ENCODE results near the gene NTMT1. TPM values are rescaled to one million over a fixed set of nuclear protein-coding genes. Genes with fewer than 3 reads are reported as not detected.

NTMT1 gene
- total RNA-seq, 1 donor from 2014 or later: 62.6 TPM

GRCh38 chr9:129671065-129671464 lies 45.1 kb downstream of the NTMT1 start:
- H3K4me3 Mint-ChIP-seq (ENCODE audit: unreplicated experiment): no peak overlapping the region
- DNase-seq: no peak
- peaks cover 11% of the 10 kb centered on the region for H3K9me3 Mint-ChIP-seq (ENCODE audit: unreplicated experiment)
- peaks cover 16% of the 10 kb centered on the region for H3K4me1 Mint-ChIP-seq (ENCODE audit: low read depth, unreplicated experiment)
- no peaks in the 10 kb centered on the region for H3K36me3 Mint-ChIP-seq (ENCODE audit: unreplicated experiment)
- H3K27ac Mint-ChIP-seq (ENCODE audit: unreplicated experiment): no peak overlapping the region
- H3K27me3 Mint-ChIP-seq (ENCODE audit: unreplicated experiment): peaks cover 5% of the 10 kb centered on the region
- TF ChIP-seq CTCF (IDR thresholded peaks at IDR 0.05; ENCODE audit: partially characterized antibody, unreplicated experiment): no peak

- Mint-ChIP-seq H3K27ac (ENCODE audit: unreplicated experiment) (no peak overlapping the region), H3K4me3 (ENCODE audit: unreplicated experiment) (no peak overlapping the region), H3K9me3 (ENCODE audit: unreplicated experiment) (peaks cover 14% of the 10 kb centered on the region), H3K4me1 (ENCODE audit: low read depth, unreplicated experiment) (peaks cover 20% of the 10 kb centered on the region), H3K27me3 (ENCODE audit: unreplicated experiment) (peaks cover 7% of the 10 kb centered on the region), H3K36me3 (ENCODE audit: unreplicated experiment) (no peaks in the 10 kb centered on the region)
- no peak for TF ChIP-seq CTCF (IDR thresholded peaks at IDR 0.05; ENCODE audit: partially characterized antibody, unreplicated experiment)
- DNase-seq: no peak
These were observed 45.6 kb downstream of the NTMT1 start for GRCh38 chr9:129671519-129671918.

- H3K9me3 Mint-ChIP-seq (ENCODE audit: unreplicated experiment): peaks cover 14% of the 10 kb centered on the region
- no peak overlapping the region for H3K4me3 Mint-ChIP-seq (ENCODE audit: unreplicated experiment)
These were observed 46.7 kb downstream of the NTMT1 start for GRCh38 chr9:129672702-129673101.

GRCh38 chr9:129673602-129674001 lies 47.6 kb downstream of the NTMT1 start:
- no peak for DNase-seq
- no peak overlapping the region for H3K4me3 Mint-ChIP-seq (ENCODE audit: unreplicated experiment)
- H3K27me3 Mint-ChIP-seq (ENCODE audit: unreplicated experiment): peaks cover 7% of the 10 kb centered on the region
- H3K36me3 Mint-ChIP-seq (ENCODE audit: unreplicated experiment): no peaks in the 10 kb centered on the region
- no peak for TF ChIP-seq CTCF (IDR thresholded peaks at IDR 0.05; ENCODE audit: partially characterized antibody, unreplicated experiment)
- H3K27ac Mint-ChIP-seq (ENCODE audit: unreplicated experiment): no peak overlapping the region
- peaks cover 34% of the 10 kb centered on the region for H3K4me1 Mint-ChIP-seq (ENCODE audit: low read depth, unreplicated experiment)
- peaks cover 14% of the 10 kb centered on the region for H3K9me3 Mint-ChIP-seq (ENCODE audit: unreplicated experiment)

More at GRCh38 chr9:129672702-129673101, 46.7 kb downstream of the NTMT1 start:
- peaks cover 4% of the 10 kb centered on the region for H3K27me3 Mint-ChIP-seq (ENCODE audit: unreplicated experiment)
- H3K4me1 Mint-ChIP-seq (ENCODE audit: low read depth, unreplicated experiment): peaks cover 29% of the 10 kb centered on the region
- H3K36me3 Mint-ChIP-seq (ENCODE audit: unreplicated experiment): no peaks in the 10 kb centered on the region
- no peak overlapping the region for H3K27ac Mint-ChIP-seq (ENCODE audit: unreplicated experiment)
- TF ChIP-seq CTCF (IDR thresholded peaks at IDR 0.05; ENCODE audit: partially characterized antibody, unreplicated experiment): no peak
- no peak for DNase-seq

GRCh38 chr9:129674229-129674628 lies 48.3 kb downstream of the NTMT1 start:
- Mint-ChIP-seq H3K4me3 (ENCODE audit: unreplicated experiment) (peak overlapping the region; percentile 32), H3K4me1 (ENCODE audit: low read depth, unreplicated experiment) (peaks cover 39% of the 10 kb centered on the region), H3K27me3 (ENCODE audit: unreplicated experiment) (peaks cover 7% of the 10 kb centered on the region), H3K27ac (ENCODE audit: unreplicated experiment) (peak overlapping the region; percentile 33), H3K9me3 (ENCODE audit: unreplicated experiment) (peaks cover 12% of the 10 kb centered on the region), H3K36me3 (ENCODE audit: unreplicated experiment) (no peaks in the 10 kb centered on the region)
- no peak for DNase-seq
- TF ChIP-seq CTCF (IDR thresholded peaks at IDR 0.05; ENCODE audit: partially characterized antibody, unreplicated experiment): no peak
